WTC11 (cell line): ENCODE measurements around the gene COL25A1.

Experiments used
- ESRRA ChIP-seq: sonication (generic); formaldehyde crosslinking; IDR thresholded peaks from 2 replicates; pipeline ENCODE4 v1.8.1; 2022; ENCODE audit warnings: mild to moderate bottlenecking, missing genetic modification reagents, borderline replicate concordance
- FOXJ3 ChIP-seq: sonication (generic); formaldehyde crosslinking; IDR thresholded peaks from 2 replicates; pipeline ENCODE4 v1.9.0; 2021; ENCODE audit warnings: missing genetic modification reagents, mild to moderate bottlenecking, borderline replicate concordance
- NR2C2 ChIP-seq: sonication (generic); formaldehyde crosslinking; IDR thresholded peaks from 2 replicates; pipeline ENCODE4 v1.8.0; 2022; ENCODE audit warnings: mild to moderate bottlenecking, missing genetic modification reagents
- SMAD4 ChIP-seq: sonication (generic); formaldehyde crosslinking; IDR thresholded peaks from 2 replicates; pipeline ENCODE4 v1.8.0; 2022; ENCODE audit warnings: mild to moderate bottlenecking, missing genetic modification reagents
- TF ChIP-seq, protein P1 (sequence below): fragments of 200-600 bp; IDR thresholded peaks from 2 replicates; pipeline ENCODE4 v1.8.0; 2022; ENCODE audit warnings: antibody characterized with exemption
- TF ChIP-seq, protein P2 (sequence below): sonication (generic); formaldehyde crosslinking; IDR thresholded peaks from 2 replicates; pipeline ENCODE4 v1.8.1; 2022; ENCODE audit warnings: missing genetic modification reagents, borderline replicate concordance
- TF ChIP-seq, protein P3 (sequence below): sonication (generic); formaldehyde crosslinking; IDR thresholded peaks from 2 replicates; pipeline ENCODE4 v1.8.1; 2022; ENCODE audit warnings: low read depth, mild to moderate bottlenecking, moderate library complexity, missing genetic modification reagents, borderline replicate concordance
- TF ChIP-seq, protein P4 (sequence below): sonication (generic); formaldehyde crosslinking; IDR thresholded peaks from 2 replicates; pipeline ENCODE4 v1.8.1; 2023; ENCODE audit warnings: mild to moderate bottlenecking, moderate library complexity, missing genetic modification reagents
- TF ChIP-seq, protein P5 (sequence below): fragments of 250-450 bp; sonication (Bioruptor Pico); IDR thresholded peaks from 2 replicates; pipeline ENCODE4 v1.9.0; 2021; ENCODE audit warnings: mild to moderate bottlenecking, borderline replicate concordance
- TF ChIP-seq, protein P6 (sequence below): sonication (generic); formaldehyde crosslinking; IDR thresholded peaks from 2 replicates; pipeline ENCODE4 v1.8.0; 2022; ENCODE audit warnings: mild to moderate bottlenecking, missing genetic modification reagents
- TF ChIP-seq, protein P7 (sequence below): sonication (generic); formaldehyde crosslinking; conservative IDR thresholded peaks from 2 replicates; pipeline ENCODE4 v1.8.1; 2022; ENCODE audit warnings: mild to moderate bottlenecking, missing genetic modification reagents
- TF ChIP-seq, protein P8 (sequence below): sonication (generic); formaldehyde crosslinking; IDR thresholded peaks from 2 replicates; pipeline ENCODE4 v1.8.1; 2023; ENCODE audit warnings: mild to moderate bottlenecking, missing genetic modification reagents, borderline replicate concordance
- TF ChIP-seq, protein P9 (sequence below): sonication (generic); formaldehyde crosslinking; IDR thresholded peaks from 2 replicates; pipeline ENCODE4 v1.8.1; 2022; ENCODE audit warnings: mild to moderate bottlenecking, missing genetic modification reagents, moderate library complexity, borderline replicate concordance

DNA sequence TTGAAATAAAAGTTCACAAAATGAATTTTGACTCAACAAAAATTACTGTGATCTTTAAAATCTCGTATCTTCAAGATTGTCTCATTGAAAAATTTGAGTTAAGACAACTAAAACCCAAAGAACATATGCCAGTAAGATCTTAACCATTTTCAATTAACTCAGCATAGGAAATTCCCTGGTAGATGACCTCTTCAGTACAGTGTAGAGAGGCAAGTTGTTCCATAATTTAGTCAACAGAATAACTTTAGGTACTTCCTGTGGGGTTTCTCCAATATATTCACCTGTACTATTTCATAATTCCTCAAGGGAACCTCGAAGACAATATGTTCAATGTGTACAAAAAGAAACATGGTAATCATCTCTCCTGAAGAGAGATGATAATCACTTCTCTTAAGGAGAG is 145.3 kb downstream of the COL25A1 start:
- TF ChIP-seq, protein P1, sequence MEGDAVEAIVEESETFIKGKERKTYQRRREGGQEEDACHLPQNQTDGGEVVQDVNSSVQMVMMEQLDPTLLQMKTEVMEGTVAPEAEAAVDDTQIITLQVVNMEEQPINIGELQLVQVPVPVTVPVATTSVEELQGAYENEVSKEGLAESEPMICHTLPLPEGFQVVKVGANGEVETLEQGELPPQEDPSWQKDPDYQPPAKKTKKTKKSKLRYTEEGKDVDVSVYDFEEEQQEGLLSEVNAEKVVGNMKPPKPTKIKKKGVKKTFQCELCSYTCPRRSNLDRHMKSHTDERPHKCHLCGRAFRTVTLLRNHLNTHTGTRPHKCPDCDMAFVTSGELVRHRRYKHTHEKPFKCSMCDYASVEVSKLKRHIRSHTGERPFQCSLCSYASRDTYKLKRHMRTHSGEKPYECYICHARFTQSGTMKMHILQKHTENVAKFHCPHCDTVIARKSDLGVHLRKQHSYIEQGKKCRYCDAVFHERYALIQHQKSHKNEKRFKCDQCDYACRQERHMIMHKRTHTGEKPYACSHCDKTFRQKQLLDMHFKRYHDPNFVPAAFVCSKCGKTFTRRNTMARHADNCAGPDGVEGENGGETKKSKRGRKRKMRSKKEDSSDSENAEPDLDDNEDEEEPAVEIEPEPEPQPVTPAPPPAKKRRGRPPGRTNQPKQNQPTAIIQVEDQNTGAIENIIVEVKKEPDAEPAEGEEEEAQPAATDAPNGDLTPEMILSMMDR: no peak
- TF ChIP-seq, protein P2, sequence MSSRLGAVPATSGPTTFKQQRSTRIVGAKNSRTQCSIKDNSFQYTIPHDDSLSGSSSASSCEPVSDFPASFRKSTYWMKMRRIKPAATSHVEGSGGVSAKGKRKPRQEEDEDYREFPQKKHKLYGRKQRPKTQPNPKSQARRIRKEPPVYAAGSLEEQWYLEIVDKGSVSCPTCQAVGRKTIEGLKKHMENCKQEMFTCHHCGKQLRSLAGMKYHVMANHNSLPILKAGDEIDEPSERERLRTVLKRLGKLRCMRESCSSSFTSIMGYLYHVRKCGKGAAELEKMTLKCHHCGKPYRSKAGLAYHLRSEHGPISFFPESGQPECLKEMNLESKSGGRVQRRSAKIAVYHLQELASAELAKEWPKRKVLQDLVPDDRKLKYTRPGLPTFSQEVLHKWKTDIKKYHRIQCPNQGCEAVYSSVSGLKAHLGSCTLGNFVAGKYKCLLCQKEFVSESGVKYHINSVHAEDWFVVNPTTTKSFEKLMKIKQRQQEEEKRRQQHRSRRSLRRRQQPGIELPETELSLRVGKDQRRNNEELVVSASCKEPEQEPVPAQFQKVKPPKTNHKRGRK: no peak
- TF ChIP-seq SMAD4 (no peak), ESRRA (CRISPR knock-in tag) (no peak), NR2C2 (no peak), FOXJ3 (CRISPR knock-in tag) (no peak)
- TF ChIP-seq, protein P3, sequence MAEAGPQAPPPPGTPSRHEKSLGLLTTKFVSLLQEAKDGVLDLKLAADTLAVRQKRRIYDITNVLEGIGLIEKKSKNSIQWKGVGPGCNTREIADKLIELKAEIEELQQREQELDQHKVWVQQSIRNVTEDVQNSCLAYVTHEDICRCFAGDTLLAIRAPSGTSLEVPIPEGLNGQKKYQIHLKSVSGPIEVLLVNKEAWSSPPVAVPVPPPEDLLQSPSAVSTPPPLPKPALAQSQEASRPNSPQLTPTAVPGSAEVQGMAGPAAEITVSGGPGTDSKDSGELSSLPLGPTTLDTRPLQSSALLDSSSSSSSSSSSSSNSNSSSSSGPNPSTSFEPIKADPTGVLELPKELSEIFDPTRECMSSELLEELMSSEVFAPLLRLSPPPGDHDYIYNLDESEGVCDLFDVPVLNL (CRISPR knock-in tag): no peak
- TF ChIP-seq, protein P4, sequence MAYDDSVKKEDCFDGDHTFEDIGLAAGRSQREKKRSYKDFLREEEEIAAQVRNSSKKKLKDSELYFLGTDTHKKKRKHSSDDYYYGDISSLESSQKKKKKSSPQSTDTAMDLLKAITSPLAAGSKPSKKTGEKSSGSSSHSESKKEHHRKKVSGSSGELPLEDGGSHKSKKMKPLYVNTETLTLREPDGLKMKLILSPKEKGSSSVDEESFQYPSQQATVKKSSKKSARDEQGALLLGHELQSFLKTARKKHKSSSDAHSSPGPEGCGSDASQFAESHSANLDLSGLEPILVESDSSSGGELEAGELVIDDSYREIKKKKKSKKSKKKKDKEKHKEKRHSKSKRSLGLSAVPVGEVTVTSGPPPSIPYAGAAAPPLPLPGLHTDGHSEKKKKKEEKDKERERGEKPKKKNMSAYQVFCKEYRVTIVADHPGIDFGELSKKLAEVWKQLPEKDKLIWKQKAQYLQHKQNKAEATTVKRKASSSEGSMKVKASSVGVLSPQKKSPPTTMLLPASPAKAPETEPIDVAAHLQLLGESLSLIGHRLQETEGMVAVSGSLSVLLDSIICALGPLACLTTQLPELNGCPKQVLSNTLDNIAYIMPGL (CRISPR knock-in tag): no peak
- TF ChIP-seq, protein P5, sequence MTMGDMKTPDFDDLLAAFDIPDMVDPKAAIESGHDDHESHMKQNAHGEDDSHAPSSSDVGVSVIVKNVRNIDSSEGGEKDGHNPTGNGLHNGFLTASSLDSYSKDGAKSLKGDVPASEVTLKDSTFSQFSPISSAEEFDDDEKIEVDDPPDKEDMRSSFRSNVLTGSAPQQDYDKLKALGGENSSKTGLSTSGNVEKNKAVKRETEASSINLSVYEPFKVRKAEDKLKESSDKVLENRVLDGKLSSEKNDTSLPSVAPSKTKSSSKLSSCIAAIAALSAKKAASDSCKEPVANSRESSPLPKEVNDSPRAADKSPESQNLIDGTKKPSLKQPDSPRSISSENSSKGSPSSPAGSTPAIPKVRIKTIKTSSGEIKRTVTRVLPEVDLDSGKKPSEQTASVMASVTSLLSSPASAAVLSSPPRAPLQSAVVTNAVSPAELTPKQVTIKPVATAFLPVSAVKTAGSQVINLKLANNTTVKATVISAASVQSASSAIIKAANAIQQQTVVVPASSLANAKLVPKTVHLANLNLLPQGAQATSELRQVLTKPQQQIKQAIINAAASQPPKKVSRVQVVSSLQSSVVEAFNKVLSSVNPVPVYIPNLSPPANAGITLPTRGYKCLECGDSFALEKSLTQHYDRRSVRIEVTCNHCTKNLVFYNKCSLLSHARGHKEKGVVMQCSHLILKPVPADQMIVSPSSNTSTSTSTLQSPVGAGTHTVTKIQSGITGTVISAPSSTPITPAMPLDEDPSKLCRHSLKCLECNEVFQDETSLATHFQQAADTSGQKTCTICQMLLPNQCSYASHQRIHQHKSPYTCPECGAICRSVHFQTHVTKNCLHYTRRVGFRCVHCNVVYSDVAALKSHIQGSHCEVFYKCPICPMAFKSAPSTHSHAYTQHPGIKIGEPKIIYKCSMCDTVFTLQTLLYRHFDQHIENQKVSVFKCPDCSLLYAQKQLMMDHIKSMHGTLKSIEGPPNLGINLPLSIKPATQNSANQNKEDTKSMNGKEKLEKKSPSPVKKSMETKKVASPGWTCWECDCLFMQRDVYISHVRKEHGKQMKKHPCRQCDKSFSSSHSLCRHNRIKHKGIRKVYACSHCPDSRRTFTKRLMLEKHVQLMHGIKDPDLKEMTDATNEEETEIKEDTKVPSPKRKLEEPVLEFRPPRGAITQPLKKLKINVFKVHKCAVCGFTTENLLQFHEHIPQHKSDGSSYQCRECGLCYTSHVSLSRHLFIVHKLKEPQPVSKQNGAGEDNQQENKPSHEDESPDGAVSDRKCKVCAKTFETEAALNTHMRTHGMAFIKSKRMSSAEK (CRISPR knock-in tag): no peak
- TF ChIP-seq, protein P6, sequence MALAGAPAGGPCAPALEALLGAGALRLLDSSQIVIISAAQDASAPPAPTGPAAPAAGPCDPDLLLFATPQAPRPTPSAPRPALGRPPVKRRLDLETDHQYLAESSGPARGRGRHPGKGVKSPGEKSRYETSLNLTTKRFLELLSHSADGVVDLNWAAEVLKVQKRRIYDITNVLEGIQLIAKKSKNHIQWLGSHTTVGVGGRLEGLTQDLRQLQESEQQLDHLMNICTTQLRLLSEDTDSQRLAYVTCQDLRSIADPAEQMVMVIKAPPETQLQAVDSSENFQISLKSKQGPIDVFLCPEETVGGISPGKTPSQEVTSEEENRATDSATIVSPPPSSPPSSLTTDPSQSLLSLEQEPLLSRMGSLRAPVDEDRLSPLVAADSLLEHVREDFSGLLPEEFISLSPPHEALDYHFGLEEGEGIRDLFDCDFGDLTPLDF: no peak
- TF ChIP-seq, protein P7, sequence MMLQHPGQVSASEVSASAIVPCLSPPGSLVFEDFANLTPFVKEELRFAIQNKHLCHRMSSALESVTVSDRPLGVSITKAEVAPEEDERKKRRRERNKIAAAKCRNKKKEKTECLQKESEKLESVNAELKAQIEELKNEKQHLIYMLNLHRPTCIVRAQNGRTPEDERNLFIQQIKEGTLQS (CRISPR knock-in tag): no peak
- TF ChIP-seq, protein P8, sequence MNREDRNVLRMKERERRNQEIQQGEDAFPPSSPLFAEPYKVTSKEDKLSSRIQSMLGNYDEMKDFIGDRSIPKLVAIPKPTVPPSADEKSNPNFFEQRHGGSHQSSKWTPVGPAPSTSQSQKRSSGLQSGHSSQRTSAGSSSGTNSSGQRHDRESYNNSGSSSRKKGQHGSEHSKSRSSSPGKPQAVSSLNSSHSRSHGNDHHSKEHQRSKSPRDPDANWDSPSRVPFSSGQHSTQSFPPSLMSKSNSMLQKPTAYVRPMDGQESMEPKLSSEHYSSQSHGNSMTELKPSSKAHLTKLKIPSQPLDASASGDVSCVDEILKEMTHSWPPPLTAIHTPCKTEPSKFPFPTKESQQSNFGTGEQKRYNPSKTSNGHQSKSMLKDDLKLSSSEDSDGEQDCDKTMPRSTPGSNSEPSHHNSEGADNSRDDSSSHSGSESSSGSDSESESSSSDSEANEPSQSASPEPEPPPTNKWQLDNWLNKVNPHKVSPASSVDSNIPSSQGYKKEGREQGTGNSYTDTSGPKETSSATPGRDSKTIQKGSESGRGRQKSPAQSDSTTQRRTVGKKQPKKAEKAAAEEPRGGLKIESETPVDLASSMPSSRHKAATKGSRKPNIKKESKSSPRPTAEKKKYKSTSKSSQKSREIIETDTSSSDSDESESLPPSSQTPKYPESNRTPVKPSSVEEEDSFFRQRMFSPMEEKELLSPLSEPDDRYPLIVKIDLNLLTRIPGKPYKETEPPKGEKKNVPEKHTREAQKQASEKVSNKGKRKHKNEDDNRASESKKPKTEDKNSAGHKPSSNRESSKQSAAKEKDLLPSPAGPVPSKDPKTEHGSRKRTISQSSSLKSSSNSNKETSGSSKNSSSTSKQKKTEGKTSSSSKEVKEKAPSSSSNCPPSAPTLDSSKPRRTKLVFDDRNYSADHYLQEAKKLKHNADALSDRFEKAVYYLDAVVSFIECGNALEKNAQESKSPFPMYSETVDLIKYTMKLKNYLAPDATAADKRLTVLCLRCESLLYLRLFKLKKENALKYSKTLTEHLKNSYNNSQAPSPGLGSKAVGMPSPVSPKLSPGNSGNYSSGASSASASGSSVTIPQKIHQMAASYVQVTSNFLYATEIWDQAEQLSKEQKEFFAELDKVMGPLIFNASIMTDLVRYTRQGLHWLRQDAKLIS (CRISPR knock-in tag): no peak
- TF ChIP-seq, protein P9, sequence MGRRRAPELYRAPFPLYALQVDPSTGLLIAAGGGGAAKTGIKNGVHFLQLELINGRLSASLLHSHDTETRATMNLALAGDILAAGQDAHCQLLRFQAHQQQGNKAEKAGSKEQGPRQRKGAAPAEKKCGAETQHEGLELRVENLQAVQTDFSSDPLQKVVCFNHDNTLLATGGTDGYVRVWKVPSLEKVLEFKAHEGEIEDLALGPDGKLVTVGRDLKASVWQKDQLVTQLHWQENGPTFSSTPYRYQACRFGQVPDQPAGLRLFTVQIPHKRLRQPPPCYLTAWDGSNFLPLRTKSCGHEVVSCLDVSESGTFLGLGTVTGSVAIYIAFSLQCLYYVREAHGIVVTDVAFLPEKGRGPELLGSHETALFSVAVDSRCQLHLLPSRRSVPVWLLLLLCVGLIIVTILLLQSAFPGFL: no peak
